HEK293T (cell line): ENCODE results near the gene VPS37C.

Source experiments
- BHLHE40 ChIP-seq: fragments of 450-650 bp; IDR thresholded peaks from 2 replicates; pipeline ENCODE4 v1.6.1; 2016; ENCODE audit warnings: mild to moderate bottlenecking, moderate library complexity, borderline replicate concordance
- CTBP1 ChIP-seq: fragments of 450-650 bp; IDR thresholded peaks from 2 replicates; pipeline ENCODE4 v1.6.1; 2016; ENCODE audit warnings: borderline replicate concordance
- ELF4 ChIP-seq: fragments of 450-650 bp; IDR thresholded peaks from 2 replicates; pipeline ENCODE4 v1.6.1; 2017; ENCODE audit warnings: antibody characterized with exemption
- FOXA1 ChIP-seq: fragments of 450-650 bp; IDR thresholded peaks from 2 replicates; pipeline ENCODE4 v1.6.1; 2016; ENCODE audit warnings: mild to moderate bottlenecking
- FOXM1 ChIP-seq: fragments of 450-650 bp; IDR thresholded peaks from 2 replicates; pipeline ENCODE4 v1.6.1; 2017; ENCODE audit warnings: mild to moderate bottlenecking, borderline replicate concordance
- L3MBTL2 ChIP-seq: fragments of 450-650 bp; conservative IDR thresholded peaks from 2 replicates; pipeline ENCODE4 v1.6.1; 2016; ENCODE audit warnings: mild to moderate bottlenecking
- LEF1 ChIP-seq: fragments of 450-650 bp; IDR thresholded peaks from 2 replicates; pipeline ENCODE4 v1.6.1; 2017; ENCODE audit warnings: mild to moderate bottlenecking, borderline replicate concordance
- NFRKB ChIP-seq: fragments of 450-650 bp; IDR thresholded peaks from 2 replicates; pipeline ENCODE4 v1.6.1; 2016; ENCODE audit warnings: mild to moderate bottlenecking, moderate library complexity
- SP1 ChIP-seq: fragments of 450-650 bp; IDR thresholded peaks from 2 replicates; pipeline ENCODE4 v1.6.1; 2017
- SUZ12 ChIP-seq: fragments of 450-650 bp; IDR thresholded peaks from 2 replicates; pipeline ENCODE4 v1.6.1; 2016; ENCODE audit warnings: mild to moderate bottlenecking
- TARDBP ChIP-seq: fragments of 450-650 bp; IDR thresholded peaks from 2 replicates; pipeline ENCODE4 v1.6.1; 2016
- ZNF384 ChIP-seq: fragments of 450-650 bp; IDR thresholded peaks from 2 replicates; pipeline ENCODE4 v1.6.1; 2016
- TF ChIP-seq, protein P1 (sequence below): fragments of 450-650 bp; IDR thresholded peaks from 2 replicates; pipeline ENCODE4 v1.6.1; 2016

GRCh38 chr11:61114913-61115312 is 46.3 kb downstream of the VPS37C start:
- TF ChIP-seq NFRKB (no peak), BHLHE40 (no peak), FOXM1 (no peak), SUZ12 (no peak), LEF1 (no peak), SP1 (no peak), TARDBP (no peak), FOXA1 (no peak), CTBP1 (no peak), L3MBTL2 (no peak), ELF4 (no peak), ZNF384 (no peak)
- TF ChIP-seq, protein P1, sequence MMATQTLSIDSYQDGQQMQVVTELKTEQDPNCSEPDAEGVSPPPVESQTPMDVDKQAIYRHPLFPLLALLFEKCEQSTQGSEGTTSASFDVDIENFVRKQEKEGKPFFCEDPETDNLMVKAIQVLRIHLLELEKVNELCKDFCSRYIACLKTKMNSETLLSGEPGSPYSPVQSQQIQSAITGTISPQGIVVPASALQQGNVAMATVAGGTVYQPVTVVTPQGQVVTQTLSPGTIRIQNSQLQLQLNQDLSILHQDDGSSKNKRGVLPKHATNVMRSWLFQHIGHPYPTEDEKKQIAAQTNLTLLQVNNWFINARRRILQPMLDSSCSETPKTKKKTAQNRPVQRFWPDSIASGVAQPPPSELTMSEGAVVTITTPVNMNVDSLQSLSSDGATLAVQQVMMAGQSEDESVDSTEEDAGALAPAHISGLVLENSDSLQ = no peak
